ENCODE results near the gene TOP3B. TPM values are rescaled to one million over a fixed set of nuclear protein-coding genes. Genes with fewer than 3 reads are reported as not detected.

TOP3B gene
- total and polyA plus RNA-seq, 5 experiments from 2014 or later = 9.6 to 70.5 (median 18.3) TPM

- Mint-ChIP-seq H3K4me1 (no peaks in the 10 kb centered on the region), H3K27me3 (peaks cover 0 to 4% (median 1%) of the 10 kb centered on the region in 5 donors), H3K27ac (no peak overlapping the region), H3K36me3 (no peaks in the 10 kb centered on the region), H3K4me3 (no peak overlapping the region), H3K9me3 (no peaks in the 10 kb centered on the region)
- POLR2A ChIA-PET = no interaction called here
- DNase-seq (no peak), ATAC-seq (no peak)
Measured at GRCh38 chr22:22003233-22003632, 20.6 kb upstream of the TOP3B start.

- H3K4me1 Mint-ChIP-seq = no peaks in the 10 kb centered on the region
- no peak overlapping the region for H3K4me3 Mint-ChIP-seq
- H3K27me3 Mint-ChIP-seq = peaks cover 0 to 4% (median 3%) of the 10 kb centered on the region in 5 donors
- no peaks in the 10 kb centered on the region for H3K9me3 Mint-ChIP-seq
- POLR2A ChIA-PET = no interaction called here
- no peak for DNase-seq
- no peaks in the 10 kb centered on the region for H3K36me3 Mint-ChIP-seq
- ATAC-seq = no peak
- H3K27ac Mint-ChIP-seq = no peak overlapping the region
Measured at GRCh38 chr22:22002526-22003055, 20.0 kb upstream of the TOP3B start.

- no peak overlapping the region for H3K27ac Mint-ChIP-seq
- DNase-seq (no peak), ATAC-seq (no peak)
- peaks cover 0 to 7% (median 3%) of the 10 kb centered on the region in 5 donors for H3K27me3 Mint-ChIP-seq
- H3K4me1 Mint-ChIP-seq = no peaks in the 10 kb centered on the region
- no peak overlapping the region for H3K4me3 Mint-ChIP-seq
- H3K9me3 Mint-ChIP-seq = no peaks in the 10 kb centered on the region
- no peaks in the 10 kb centered on the region for H3K36me3 Mint-ChIP-seq
- POLR2A ChIA-PET = no interaction called here
Measured at GRCh38 chr22:22001664-22002525, 19.3 kb upstream of the TOP3B start.

- DNase-seq (no peak), ATAC-seq (no peak)
- Mint-ChIP-seq H3K9me3 (no peaks in the 10 kb centered on the region), H3K27ac (no peak overlapping the region), H3K27me3 (peaks cover 0 to 7% (median 3%) of the 10 kb centered on the region in 5 donors), H3K36me3 (no peaks in the 10 kb centered on the region), H3K4me1 (no peaks in the 10 kb centered on the region), H3K4me3 (no peak overlapping the region)
- POLR2A ChIA-PET = no interaction called here
Measured at GRCh38 chr22:21998595-21999247, 16.1 kb upstream of the TOP3B start.

GRCh38 chr22:21996175-21996720 lies 13.7 kb upstream of the TOP3B start:
- no peak for ATAC-seq
- H3K9me3 Mint-ChIP-seq = no peaks in the 10 kb centered on the region
- DNase-seq = no peak
- no peak overlapping the region for H3K4me3 Mint-ChIP-seq
- peak overlapping the region in 1 of 10 donors; percentile 2 for H3K27ac Mint-ChIP-seq
- peaks cover 0 to 7% (median 3%) of the 10 kb centered on the region in 5 donors for H3K27me3 Mint-ChIP-seq
- POLR2A ChIA-PET = no interaction called here
- H3K36me3 Mint-ChIP-seq = no peaks in the 10 kb centered on the region
- H3K4me1 Mint-ChIP-seq = no peaks in the 10 kb centered on the region

- DNase-seq (no peak), ATAC-seq (no peak)
- peaks cover 0 to 7% (median 3%) of the 10 kb centered on the region in 5 donors for H3K27me3 Mint-ChIP-seq
- POLR2A ChIA-PET = no interaction called here
- H3K4me3 Mint-ChIP-seq = no peak overlapping the region
- no peaks in the 10 kb centered on the region for H3K4me1 Mint-ChIP-seq
- no peaks in the 10 kb centered on the region for H3K36me3 Mint-ChIP-seq
- no peaks in the 10 kb centered on the region for H3K9me3 Mint-ChIP-seq
- H3K27ac Mint-ChIP-seq = peak overlapping the region in 2 of 10 donors; percentile 2 to 5
Measured at GRCh38 chr22:21995660-21996059, 13.1 kb upstream of the TOP3B start.

- DNase-seq (no peak), ATAC-seq (no peak)
- Mint-ChIP-seq H3K27ac (no peak overlapping the region), H3K4me1 (no peaks in the 10 kb centered on the region), H3K4me3 (no peak overlapping the region), H3K9me3 (no peaks in the 10 kb centered on the region), H3K27me3 (peaks cover 0 to 6% (median 3%) of the 10 kb centered on the region in 5 donors), H3K36me3 (no peaks in the 10 kb centered on the region)
- POLR2A ChIA-PET = no interaction called here
Measured at GRCh38 chr22:21994881-21995444, 12.4 kb upstream of the TOP3B start.

- Mint-ChIP-seq H3K27ac (peak overlapping the region in 1 of 10 donors; percentile 75), H3K4me3 (no peak overlapping the region), H3K4me1 (no peaks in the 10 kb centered on the region), H3K27me3 (peaks cover 0 to 4% (median 3%) of the 10 kb centered on the region in 5 donors), H3K9me3 (no peaks in the 10 kb centered on the region), H3K36me3 (no peaks in the 10 kb centered on the region)
- POLR2A ChIA-PET = no interaction called here
- ATAC-seq (no peak), DNase-seq (no peak)
Measured at GRCh38 chr22:21992593-21993237, 10.1 kb upstream of the TOP3B start.

- H3K4me1 Mint-ChIP-seq = no peaks in the 10 kb centered on the region
- POLR2A ChIA-PET = no interaction called here
- peaks cover 0 to 3% (median 0%) of the 10 kb centered on the region in 5 donors for H3K27me3 Mint-ChIP-seq
- no peak overlapping the region for H3K27ac Mint-ChIP-seq
- ATAC-seq = no peak
- no peaks in the 10 kb centered on the region for H3K36me3 Mint-ChIP-seq
- no peak for DNase-seq
- H3K4me3 Mint-ChIP-seq = no peak overlapping the region
- no peaks in the 10 kb centered on the region for H3K9me3 Mint-ChIP-seq
Measured at GRCh38 chr22:21991774-21992173, 9.2 kb upstream of the TOP3B start.

- DNase-seq (no peak), ATAC-seq (no peak)
- Mint-ChIP-seq H3K4me1 (no peaks in the 10 kb centered on the region), H3K4me3 (no peak overlapping the region), H3K36me3 (no peaks in the 10 kb centered on the region), H3K27me3 (peaks cover 0 to 3% (median 0%) of the 10 kb centered on the region in 5 donors), H3K27ac (no peak overlapping the region), H3K9me3 (no peaks in the 10 kb centered on the region)
- POLR2A ChIA-PET = no interaction called here
Measured at GRCh38 chr22:21991304-21991596, 8.7 kb upstream of the TOP3B start.

GRCh38 chr22:21990445-21991303 lies 8.1 kb upstream of the TOP3B start:
- POLR2A ChIA-PET = no interaction called here
- DNase-seq (no peak), ATAC-seq (no peak)
- no peak overlapping the region for H3K4me3 Mint-ChIP-seq
- no peaks in the 10 kb centered on the region for H3K36me3 Mint-ChIP-seq
- H3K4me1 Mint-ChIP-seq = no peaks in the 10 kb centered on the region
- H3K27me3 Mint-ChIP-seq = peaks cover 0 to 3% (median 0%) of the 10 kb centered on the region in 5 donors
- no peaks in the 10 kb centered on the region for H3K9me3 Mint-ChIP-seq
- H3K27ac Mint-ChIP-seq = no peak overlapping the region

- no peaks in the 10 kb centered on the region for H3K4me1 Mint-ChIP-seq
- no peaks in the 10 kb centered on the region for H3K36me3 Mint-ChIP-seq
- DNase-seq = no peak
- H3K4me3 Mint-ChIP-seq = no peak overlapping the region
- no peak overlapping the region for H3K27ac Mint-ChIP-seq
- no peaks in the 10 kb centered on the region for H3K9me3 Mint-ChIP-seq
- no peak for ATAC-seq
- peaks cover 0 to 3% (median 0%) of the 10 kb centered on the region in 5 donors for H3K27me3 Mint-ChIP-seq
- POLR2A ChIA-PET = no interaction called here
Measured at GRCh38 chr22:21989049-21989448, 6.5 kb upstream of the TOP3B start.

Measured in naive thymus-derived CD8-positive, alpha-beta T cell (primary cell).